Measurements from ENCODE around the gene CGNL1. TPM values are rescaled to one million over a fixed set of nuclear protein-coding genes. Genes with fewer than 3 reads are reported as not detected.

Gene CGNL1
- total RNA-seq, 2 donors from 2014 or later: 82.6 to 98.0 TPM

DNA sequence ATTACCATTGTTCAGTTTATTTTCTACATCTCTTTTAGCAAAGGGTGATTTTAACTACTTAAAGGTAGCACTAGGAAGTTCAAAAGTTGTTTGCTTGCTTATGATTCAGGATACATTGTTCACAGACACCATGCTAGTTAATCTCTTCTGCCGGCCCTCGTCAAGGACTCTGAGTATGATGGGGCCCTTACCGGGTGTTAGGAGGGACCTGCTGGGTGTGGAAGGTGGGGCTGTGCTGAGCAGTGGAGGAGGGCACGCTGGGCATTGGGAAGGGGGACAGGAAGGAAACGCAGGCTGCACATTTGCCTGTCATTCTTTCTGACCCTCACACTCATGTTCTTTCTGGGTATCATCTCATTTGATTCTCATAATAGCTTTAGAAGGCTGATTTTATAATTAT, 150.3 kb downstream of the CGNL1 start:
- 68 to 72% methylated on average over 4 of the region's 5 CpGs for WGBS, 2 experiments (ENCODE audit: insufficient coverage in 1 of 2, insufficient read length in 1 of 2)

DNA sequence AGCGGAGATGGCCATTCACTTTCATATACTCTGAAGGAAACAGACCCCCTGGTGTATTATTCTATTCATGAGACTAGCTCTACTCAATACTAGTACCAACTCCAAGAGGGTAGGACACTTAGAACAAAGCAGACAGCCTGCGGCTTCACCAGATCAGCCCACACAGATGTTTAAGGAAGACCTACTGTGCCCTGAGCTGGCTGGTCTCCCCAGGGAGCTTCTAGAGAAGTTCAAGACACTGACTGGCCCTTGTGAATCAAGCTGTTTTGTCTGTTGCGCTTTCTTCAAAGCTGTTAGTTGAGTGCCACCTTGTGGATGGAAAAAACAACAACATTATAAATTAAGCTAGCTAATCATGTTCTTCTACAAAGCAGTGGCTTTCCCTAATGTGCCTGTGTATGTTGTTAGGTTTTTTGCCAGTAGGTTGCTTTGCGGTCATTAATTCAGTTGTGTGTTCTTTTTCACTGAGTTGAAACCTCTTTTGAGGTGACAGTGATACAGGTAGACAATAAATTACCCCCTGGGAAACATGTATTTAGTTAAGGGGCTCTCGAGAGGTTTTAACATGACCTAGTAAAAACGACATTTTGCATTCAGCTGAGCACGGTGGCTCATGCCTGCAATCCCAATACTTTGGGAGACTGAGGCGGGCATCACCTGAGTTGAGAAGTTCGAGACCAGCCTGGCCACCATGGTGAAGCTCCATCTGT, 151.2 kb downstream of the CGNL1 start:
- H3K27me3 Mint-ChIP-seq (ENCODE audit: insufficient read depth): no peaks in the 10 kb centered on the region
- no peaks in the 10 kb centered on the region for H3K9me3 ChIP-seq (ENCODE audit: control insufficient read depth, low read length)
- H3K4me1 Mint-ChIP-seq: peaks cover 44% of the 10 kb centered on the region
- no peak overlapping the region for H3K27ac ChIP-seq (ENCODE audit: low read depth, low read length)
- TF ChIP-seq, protein P1, sequence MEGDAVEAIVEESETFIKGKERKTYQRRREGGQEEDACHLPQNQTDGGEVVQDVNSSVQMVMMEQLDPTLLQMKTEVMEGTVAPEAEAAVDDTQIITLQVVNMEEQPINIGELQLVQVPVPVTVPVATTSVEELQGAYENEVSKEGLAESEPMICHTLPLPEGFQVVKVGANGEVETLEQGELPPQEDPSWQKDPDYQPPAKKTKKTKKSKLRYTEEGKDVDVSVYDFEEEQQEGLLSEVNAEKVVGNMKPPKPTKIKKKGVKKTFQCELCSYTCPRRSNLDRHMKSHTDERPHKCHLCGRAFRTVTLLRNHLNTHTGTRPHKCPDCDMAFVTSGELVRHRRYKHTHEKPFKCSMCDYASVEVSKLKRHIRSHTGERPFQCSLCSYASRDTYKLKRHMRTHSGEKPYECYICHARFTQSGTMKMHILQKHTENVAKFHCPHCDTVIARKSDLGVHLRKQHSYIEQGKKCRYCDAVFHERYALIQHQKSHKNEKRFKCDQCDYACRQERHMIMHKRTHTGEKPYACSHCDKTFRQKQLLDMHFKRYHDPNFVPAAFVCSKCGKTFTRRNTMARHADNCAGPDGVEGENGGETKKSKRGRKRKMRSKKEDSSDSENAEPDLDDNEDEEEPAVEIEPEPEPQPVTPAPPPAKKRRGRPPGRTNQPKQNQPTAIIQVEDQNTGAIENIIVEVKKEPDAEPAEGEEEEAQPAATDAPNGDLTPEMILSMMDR (conservative IDR thresholded peaks at IDR 0.05): peak; percentile 83
- peaks cover 57% of the 10 kb centered on the region for H3K36me3 Mint-ChIP-seq (ENCODE audit: low read depth)
- DNase-seq: peak; percentile 88
- 67 to 74% methylated on average over 8 to 9 of the region's 9 CpGs for WGBS, 2 experiments (ENCODE audit: insufficient coverage in 1 of 2, insufficient read length in 1 of 2)
- peak overlapping the region; percentile 65 for H3K27ac Mint-ChIP-seq
- no peak overlapping the region for H3K4me3 Mint-ChIP-seq
- H3K9me3 Mint-ChIP-seq: no peaks in the 10 kb centered on the region
- H3K27me3 ChIP-seq (ENCODE audit: control insufficient read depth, insufficient read depth, low read length, poor library complexity, severe bottlenecking): no peaks in the 10 kb centered on the region
- H3K4me3 ChIP-seq (ENCODE audit: low read length): no peak overlapping the region
- H3K9ac ChIP-seq (ENCODE audit: extremely low read depth, low read length, poor library complexity, severe bottlenecking): no peak overlapping the region
- peaks cover 21% of the 10 kb centered on the region for H3K4me1 ChIP-seq (ENCODE audit: control insufficient read depth, insufficient read depth, low read length)
- peaks cover 82% of the 10 kb centered on the region for H3K36me3 ChIP-seq (ENCODE audit: control insufficient read depth, insufficient read depth, low read length)

More for the DNA sequence above, 150.3 kb downstream of the CGNL1 start:
- TF ChIP-seq, protein P1 (conservative IDR thresholded peaks at IDR 0.05): no peak
- no peak overlapping the region for H3K4me3 Mint-ChIP-seq
- Histone ChIP-seq H3K4me1 (ENCODE audit: control insufficient read depth, insufficient read depth, low read length) (peaks cover 27% of the 10 kb centered on the region), H3K9ac (ENCODE audit: extremely low read depth, low read length, poor library complexity, severe bottlenecking) (no peak overlapping the region), H3K36me3 (ENCODE audit: control insufficient read depth, insufficient read depth, low read length) (peaks cover 82% of the 10 kb centered on the region), H3K4me3 (ENCODE audit: low read length) (no peak overlapping the region), H3K27me3 (ENCODE audit: control insufficient read depth, insufficient read depth, low read length, poor library complexity, severe bottlenecking) (no peaks in the 10 kb centered on the region), H3K9me3 (ENCODE audit: control insufficient read depth, low read length) (no peaks in the 10 kb centered on the region), H3K27ac (ENCODE audit: low read depth, low read length) (no peak overlapping the region)
- peak overlapping the region; percentile 65 for H3K27ac Mint-ChIP-seq
- H3K4me1 Mint-ChIP-seq: peaks cover 51% of the 10 kb centered on the region
- peaks cover 57% of the 10 kb centered on the region for H3K36me3 Mint-ChIP-seq (ENCODE audit: low read depth)
- DNase-seq: peak; percentile 56
- H3K27me3 Mint-ChIP-seq (ENCODE audit: insufficient read depth): no peaks in the 10 kb centered on the region
- H3K9me3 Mint-ChIP-seq: no peaks in the 10 kb centered on the region

- H3K27me3 ChIP-seq (ENCODE audit: control insufficient read depth, insufficient read depth, low read length, poor library complexity, severe bottlenecking): no peaks in the 10 kb centered on the region
- peaks cover 19% of the 10 kb centered on the region for H3K4me1 ChIP-seq (ENCODE audit: control insufficient read depth, insufficient read depth, low read length)
- peaks cover 58% of the 10 kb centered on the region for H3K36me3 Mint-ChIP-seq (ENCODE audit: low read depth)
- peaks cover 81% of the 10 kb centered on the region for H3K36me3 ChIP-seq (ENCODE audit: control insufficient read depth, insufficient read depth, low read length)
- DNase-seq: no peak
- H3K4me3 ChIP-seq (ENCODE audit: low read length): no peak overlapping the region
- H3K27me3 Mint-ChIP-seq (ENCODE audit: insufficient read depth): no peaks in the 10 kb centered on the region
- peaks cover 44% of the 10 kb centered on the region for H3K4me1 Mint-ChIP-seq
- no peak overlapping the region for H3K4me3 Mint-ChIP-seq
- no peak overlapping the region for H3K27ac ChIP-seq (ENCODE audit: low read depth, low read length)
- H3K9me3 Mint-ChIP-seq: no peaks in the 10 kb centered on the region
- TF ChIP-seq, protein P1 (conservative IDR thresholded peaks at IDR 0.05): no peak
- H3K9ac ChIP-seq (ENCODE audit: extremely low read depth, low read length, poor library complexity, severe bottlenecking): no peak overlapping the region
- WGBS, 2 experiments (ENCODE audit: insufficient coverage in 1 of 2, insufficient read length in 1 of 2): 100% methylated on average over 1 of the region's 1 CpG; no CpG with 5 or more reads in 1 of the 2 experiments
- peak overlapping the region; percentile 12 for H3K27ac Mint-ChIP-seq
- H3K9me3 ChIP-seq (ENCODE audit: control insufficient read depth, low read length): no peaks in the 10 kb centered on the region
These were observed 152.7 kb downstream of the CGNL1 start for GRCh38 chr15:57528940-57529565.

Measured in endodermal cell (in vitro differentiated cells).